HG03097 (cell line): ENCODE results near the gene SUSD6.

Source experiments
- ATAC-seq: cut with Tn5 transposase; IDR thresholded peaks from one replicate; pipeline ENCODE4 v1.9.1; 2021; ENCODE audit not compliant: unreplicated experiment, low FRiP score

The SUSD6 gene

DNA sequence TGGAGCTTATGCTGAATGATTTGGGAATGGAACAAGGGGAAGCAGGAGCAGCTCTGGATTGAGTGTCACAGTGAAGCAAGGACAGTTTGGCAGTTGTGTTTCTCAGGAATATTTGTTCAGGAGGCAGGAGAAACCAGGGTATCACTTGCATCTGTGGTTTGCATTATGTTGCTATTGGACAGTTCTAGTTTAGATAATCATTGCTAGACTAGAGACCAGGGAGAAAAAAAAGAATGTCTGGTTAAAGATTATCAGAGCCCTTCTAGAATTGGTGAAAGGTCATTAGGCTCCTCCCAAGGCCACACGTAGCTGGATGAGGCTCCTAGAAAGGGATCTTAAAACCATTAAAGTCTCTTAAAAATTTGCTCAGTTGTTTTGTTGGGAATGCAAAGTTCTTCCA, 138.6 kb downstream of the SUSD6 start:
- ATAC-seq = no peak

DNA sequence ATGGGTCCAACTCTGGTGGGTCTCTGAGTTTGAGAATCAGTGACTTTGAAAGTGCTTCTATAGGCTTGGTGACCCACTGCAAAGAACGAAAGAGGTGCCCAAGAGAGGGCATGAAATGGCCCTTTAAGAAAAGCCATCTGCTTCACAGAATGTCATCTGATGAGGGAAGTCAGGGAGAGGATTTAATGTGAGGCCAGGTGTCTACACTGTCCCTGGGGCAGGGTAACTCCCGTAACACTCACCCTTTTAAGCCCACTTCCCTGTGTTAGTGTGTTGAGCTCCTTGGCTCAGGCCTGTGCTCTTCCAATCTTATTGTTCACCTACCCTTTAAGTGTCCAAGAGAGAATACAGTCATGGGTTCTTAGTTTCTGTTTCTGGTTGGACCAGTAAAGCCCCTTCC, 139.1 kb downstream of the SUSD6 start:
- no peak for ATAC-seq

DNA sequence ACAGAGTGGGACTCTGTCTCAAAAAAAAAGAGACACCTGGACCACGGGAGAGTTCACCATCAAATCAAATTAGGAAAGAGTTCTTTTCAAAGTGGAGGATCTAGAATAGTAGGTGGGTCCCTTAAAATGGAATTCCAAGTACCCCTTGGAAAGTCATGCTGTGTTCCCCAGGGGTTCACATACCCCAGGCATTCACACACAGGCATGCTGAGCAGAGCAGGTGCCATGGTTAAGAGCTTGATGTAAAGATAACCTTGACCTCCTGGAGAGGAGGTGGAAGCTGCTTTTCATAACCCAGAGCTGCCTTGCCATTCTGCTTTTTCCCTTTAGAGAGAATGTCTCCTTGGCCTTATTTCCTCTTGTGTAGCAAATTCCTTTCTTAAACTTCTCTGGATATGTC, 141.4 kb downstream of the SUSD6 start:
- ATAC-seq = no peak

DNA sequence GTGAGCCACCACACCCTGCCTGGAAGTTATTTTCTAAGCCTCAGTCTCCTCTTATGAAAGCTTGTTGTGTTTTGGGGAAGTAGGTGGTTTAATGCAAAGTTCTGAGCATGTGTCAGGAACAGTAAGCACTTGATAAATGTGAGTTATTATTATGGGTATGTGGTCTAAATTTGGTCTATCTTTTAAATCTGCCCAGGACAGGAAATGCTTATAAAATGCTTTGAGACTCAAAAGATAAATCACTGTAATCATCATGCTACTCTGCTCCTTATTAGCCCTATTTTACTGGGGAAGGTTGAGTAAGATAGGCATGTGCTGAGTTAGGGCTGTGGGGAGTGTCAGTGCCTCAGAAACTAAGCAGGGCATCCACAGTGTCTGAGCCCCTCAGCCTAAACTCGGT, 142.5 kb downstream of the SUSD6 start:
- no peak for ATAC-seq

DNA sequence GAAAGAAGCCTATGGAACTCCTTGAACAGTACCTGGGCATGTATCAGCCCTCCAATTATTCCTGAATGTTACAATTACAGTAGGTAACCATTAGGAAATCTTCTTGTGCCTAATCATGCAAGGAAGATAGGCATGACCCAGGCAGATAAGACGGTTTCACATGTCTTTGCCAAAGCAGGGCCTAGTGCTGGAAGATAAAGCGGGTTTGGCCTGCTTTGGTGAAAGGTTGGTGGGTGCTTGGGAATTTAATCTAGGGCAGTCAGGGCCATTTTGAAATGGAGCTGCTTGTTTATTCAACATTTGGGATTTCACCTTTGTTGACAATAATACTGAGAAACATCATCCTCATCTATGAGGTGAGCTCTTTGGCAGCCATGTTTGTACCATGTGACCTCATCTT, 143.1 kb downstream of the SUSD6 start:
- ATAC-seq = no peak

DNA sequence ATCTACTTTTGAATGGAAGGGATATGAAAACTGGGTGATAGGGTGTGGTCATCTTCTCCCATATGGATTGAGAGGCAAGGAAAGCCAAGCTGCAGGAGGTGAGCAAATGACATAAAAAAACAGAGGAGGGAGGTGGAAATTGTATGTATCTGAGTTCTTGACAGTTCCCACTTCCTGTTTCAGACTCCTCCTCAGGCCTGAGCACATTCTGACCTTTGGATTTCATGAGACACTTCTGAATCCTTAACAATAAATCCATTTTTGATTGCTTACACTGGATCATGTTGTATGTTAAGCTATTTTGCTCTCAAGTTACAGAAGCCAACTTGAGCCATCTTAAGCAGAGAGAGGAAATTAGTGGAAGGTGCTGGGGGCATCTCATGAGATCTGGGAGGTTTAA, 143.9 kb downstream of the SUSD6 start:
- no peak for ATAC-seq

DNA sequence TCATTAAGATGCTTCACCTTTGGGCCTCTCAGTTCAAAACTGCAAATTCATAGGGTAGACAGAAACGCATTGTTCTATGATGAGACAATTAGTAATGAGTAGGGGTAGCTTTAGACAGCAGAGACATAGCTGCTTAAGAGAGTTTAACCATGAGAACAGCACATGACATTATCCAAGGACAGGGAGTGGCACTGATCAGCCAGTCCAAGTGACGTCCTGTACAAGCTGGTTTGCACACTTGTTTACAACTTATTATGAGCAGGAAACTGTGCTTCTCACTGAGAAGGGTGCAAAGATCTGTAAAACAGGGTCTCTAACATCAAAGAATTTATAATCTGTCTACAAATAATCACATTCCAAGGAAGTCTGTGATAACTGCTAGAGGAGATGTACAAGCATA, 144.4 kb downstream of the SUSD6 start:
- no peak for ATAC-seq

DNA sequence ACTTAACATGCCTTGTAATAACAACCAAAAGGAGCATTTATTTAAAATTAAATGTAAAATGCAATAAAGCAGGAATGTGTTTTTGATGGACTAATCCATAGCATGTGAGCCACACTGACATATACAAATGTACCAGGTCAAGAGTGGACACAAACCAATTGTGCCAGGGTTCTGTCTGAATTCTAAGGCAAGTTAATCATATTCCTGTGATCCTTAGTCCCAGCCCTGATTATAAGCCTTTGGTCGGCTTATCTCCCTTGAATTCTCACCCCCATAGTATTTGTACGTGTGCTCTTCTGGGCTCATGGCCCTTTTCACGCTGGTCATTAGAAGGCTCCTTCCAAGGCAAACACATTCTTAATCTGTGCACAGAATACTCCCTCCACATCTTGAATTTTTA, 144.9 kb downstream of the SUSD6 start:
- no peak for ATAC-seq

DNA sequence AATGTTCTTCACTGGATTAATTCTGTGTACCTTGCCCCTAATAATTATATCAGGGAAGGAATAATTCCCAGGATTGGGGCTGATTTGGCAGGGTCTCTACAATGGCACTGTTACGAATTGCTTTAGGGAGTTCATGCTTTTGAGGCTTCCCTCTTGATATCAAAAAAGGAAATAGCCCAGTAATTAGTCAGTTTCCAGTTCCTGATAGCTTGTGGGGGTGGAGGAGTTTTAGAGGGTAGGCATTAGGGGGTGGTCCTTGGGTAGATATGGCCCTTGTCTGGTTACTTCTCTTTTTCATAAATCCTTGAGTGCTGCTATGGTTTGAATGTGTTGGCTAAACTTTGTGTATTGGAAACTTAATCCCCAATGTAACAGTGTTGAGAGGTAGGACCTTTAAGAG, 149.4 kb downstream of the SUSD6 start:
- no peak for ATAC-seq

DNA sequence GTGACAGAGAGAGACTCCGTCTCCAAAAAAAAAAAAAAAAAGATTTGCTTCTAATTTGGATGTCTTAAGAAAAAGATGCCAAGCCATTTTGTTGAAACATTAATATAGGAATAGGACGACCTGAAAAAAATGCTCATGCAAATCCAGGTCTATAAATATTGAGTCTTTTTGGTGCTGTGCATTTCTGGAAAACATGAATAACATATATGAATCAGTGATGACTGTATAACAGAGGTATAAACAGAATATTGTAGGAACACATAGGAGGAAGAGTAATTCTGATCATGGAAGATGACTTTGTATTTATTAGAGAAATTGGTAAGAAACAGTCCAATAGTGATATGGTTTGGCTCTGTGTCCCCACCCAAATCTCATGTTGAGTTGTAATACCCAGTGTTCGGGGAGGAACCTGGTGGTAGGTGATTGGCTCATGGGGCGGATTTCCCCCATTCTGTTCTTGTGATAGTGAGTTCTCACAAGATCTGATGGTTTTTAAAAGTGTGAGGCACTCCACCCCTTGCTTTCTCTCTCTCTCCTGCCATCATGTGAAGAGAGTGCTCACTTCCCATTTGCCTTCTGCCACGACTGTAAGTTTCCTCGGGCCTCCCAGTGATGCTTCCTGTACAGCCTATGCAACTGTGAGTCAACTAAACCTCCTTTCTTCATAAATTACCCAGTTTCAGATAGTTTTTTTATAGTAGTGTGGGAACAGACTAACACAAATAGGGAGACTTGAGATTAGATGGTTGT, 152.5 kb downstream of the SUSD6 start:
- no peak for ATAC-seq
